Lower leg skin (tissue), 4 donors: Measurements from ENCODE around the gene COQ9. TPM values are rescaled to one million over a fixed set of nuclear protein-coding genes. Genes with fewer than 3 reads are reported as not detected.
A peak's percentile ranks its signal among the peaks of the same experiment; 100 is the strongest.

Experiments used
- DNase-seq, 2 donors: peaks; one replicate each; pipeline ENCODE4 v3.0.0-alpha.2; 2019; ENCODE audit warnings: low spot score in 2 of 2
- H3K4me3 ChIP-seq: fragments of 200-600 bp; sonication (generic); 2 replicates; pipeline ENCODE4 v1.5.1; 2017; ENCODE audit warnings: mild to moderate bottlenecking, low read depth; ENCODE audit not compliant: poor library complexity, severe bottlenecking
- POLR2A ChIP-seq, 2 donors: fragments of 450-650 bp; IDR thresholded peaks; one replicate each; pipeline ENCODE4 v1.6.1; 2016 to 2017; ENCODE audit warnings: antibody characterized with exemption in 2 of 2, mild to moderate bottlenecking in 1 of 2, moderate library complexity in 1 of 2
- WGBS, 2 donors: methylation state at CpG; one replicate each; pipeline ENCODE4 v1.1.5; 2018; 5-methylcytosine and 5-hydroxymethylcytosine counted together
- intact Hi-C: fragments of 100-400 bp; cut with DNase I; formaldehyde crosslinking; loops from one replicate; pipeline ENCODE4 v1.15.0; 2023; ENCODE audit warnings: low total_unique reads
- total RNA-seq, 4 donors: library from RNA; depleted of rRNA; stranded (reverse); fragments of >200 nt; gene quantifications; one replicate each; pipeline ENCODE4 v1.1.0, GENCODE V29; 2016
- TF ChIP-seq, protein P1 (sequence below), 3 donors: fragments of 450-650 bp; IDR thresholded peaks; one replicate each; pipeline ENCODE4 v1.5.1; 2016; ENCODE audit warnings: antibody characterized with exemption in 3 of 3, mild to moderate bottlenecking in 3 of 3, moderate library complexity in 2 of 3

COQ9 gene
- total RNA-seq, 4 donors from 2014 or later, result 38.7 to 55.3 (median 52.2) TPM

DNA sequence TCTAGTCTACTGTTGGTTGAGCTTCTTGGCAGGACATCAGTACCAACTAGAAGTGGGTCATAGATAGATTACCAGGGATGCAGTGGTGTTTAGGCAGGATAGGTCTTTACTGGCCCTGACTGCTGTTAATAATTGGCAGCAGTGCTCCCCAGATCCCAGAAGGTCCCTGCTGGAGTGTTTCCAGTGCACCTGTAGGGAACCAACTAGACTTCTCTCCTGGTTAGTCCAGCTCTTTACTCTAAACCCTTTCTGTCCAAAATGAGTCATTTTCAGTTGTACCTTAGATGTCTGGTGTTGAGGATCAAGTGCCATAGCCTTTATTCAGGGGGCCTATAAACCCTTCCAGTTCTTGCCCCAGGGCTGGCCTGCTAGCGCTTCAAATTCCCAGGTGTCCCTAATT is 23.9 kb downstream of the COQ9 start:
- intact Hi-C loops, result no loop called here
- TF ChIP-seq POLR2A (IDR thresholded peaks at IDR 0.05), result no peak
- TF ChIP-seq, protein P1, sequence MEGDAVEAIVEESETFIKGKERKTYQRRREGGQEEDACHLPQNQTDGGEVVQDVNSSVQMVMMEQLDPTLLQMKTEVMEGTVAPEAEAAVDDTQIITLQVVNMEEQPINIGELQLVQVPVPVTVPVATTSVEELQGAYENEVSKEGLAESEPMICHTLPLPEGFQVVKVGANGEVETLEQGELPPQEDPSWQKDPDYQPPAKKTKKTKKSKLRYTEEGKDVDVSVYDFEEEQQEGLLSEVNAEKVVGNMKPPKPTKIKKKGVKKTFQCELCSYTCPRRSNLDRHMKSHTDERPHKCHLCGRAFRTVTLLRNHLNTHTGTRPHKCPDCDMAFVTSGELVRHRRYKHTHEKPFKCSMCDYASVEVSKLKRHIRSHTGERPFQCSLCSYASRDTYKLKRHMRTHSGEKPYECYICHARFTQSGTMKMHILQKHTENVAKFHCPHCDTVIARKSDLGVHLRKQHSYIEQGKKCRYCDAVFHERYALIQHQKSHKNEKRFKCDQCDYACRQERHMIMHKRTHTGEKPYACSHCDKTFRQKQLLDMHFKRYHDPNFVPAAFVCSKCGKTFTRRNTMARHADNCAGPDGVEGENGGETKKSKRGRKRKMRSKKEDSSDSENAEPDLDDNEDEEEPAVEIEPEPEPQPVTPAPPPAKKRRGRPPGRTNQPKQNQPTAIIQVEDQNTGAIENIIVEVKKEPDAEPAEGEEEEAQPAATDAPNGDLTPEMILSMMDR (IDR thresholded peaks at IDR 0.05), result no peak
- 89 to 96% methylated on average over 1 of the region's 1 CpG for WGBS, 2 donors
- peak in 1 of 2 donors; percentile 29 for DNase-seq
- H3K4me3 ChIP-seq, result no peak overlapping the region

DNA sequence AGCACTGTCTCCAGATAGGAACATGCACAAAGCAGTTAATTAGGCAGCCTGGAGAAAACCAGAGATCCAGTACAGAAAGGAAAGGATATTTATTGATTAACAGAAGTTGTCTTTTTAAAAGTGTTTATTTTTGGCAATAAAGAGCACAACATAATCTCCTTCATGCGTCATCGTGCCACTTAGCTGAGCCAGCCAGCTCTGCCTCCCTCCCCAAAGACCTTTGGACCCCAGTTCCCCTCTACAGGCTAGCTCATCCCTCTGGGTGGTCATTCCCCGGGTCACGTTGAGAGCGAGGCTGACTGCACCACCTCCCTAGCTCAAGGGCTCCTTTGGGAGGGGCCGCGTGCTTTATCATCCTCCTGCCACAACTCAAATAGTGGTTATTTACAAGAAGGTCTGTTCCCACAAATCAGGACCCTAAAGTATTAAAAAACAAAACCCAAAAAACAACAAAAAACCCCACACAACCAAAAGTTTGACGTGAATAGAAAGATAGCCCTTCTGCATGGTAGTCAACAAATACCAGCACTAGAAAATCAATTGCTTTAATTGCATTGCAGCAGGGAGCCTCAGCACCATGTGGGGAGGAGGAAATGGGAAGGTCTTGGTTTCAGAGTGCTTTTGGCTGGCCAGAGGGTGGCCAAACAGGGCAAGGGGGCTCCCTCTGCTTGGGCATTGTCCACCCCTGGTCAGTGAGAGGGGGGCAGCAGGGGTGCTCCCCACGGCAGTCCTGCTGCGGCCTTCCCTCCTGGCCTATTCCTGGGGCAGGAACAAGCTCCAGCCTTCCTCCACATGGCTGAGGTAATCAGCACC is 24.8 kb downstream of the COQ9 start:
- TF ChIP-seq, protein P1 (IDR thresholded peaks at IDR 0.05), result no peak
- TF ChIP-seq POLR2A (IDR thresholded peaks at IDR 0.05), result no peak
- DNase-seq, result peak in 1 of 2 donors; percentile 49
- H3K4me3 ChIP-seq, result no peak overlapping the region
- WGBS, 2 donors, result 57 to 60% methylated on average over 9 to 10 of the region's 10 CpGs
- intact Hi-C loops, result no loop called here

DNA sequence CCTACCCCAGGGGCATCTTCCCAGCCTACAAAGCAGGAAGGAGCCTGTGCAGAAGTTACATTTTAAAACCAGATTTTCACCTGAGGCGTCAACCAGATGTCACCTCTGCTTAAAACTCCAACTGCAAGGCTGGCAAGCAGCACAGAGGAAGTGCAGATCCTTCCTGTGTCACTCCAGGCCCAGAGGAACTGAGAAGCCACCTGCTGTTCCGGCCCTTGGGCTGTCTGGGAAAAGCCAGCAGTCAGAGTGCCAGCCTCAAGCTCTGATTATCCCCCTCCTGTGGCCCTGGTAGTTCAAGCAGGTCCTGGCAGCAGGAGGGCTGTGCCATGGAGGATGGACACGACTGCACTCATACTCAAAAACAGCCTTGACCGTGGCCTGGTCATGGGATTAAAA is 25.4 kb downstream of the COQ9 start:
- H3K4me3 ChIP-seq, result no peak overlapping the region
- TF ChIP-seq POLR2A (IDR thresholded peaks at IDR 0.05), result no peak
- TF ChIP-seq, protein P1 (IDR thresholded peaks at IDR 0.05), result no peak
- intact Hi-C loops, result no loop called here
- 40 to 52% methylated on average over 4 of the region's 4 CpGs for WGBS, 2 donors
- peak in 1 of 2 donors; percentile 81 for DNase-seq

DNA sequence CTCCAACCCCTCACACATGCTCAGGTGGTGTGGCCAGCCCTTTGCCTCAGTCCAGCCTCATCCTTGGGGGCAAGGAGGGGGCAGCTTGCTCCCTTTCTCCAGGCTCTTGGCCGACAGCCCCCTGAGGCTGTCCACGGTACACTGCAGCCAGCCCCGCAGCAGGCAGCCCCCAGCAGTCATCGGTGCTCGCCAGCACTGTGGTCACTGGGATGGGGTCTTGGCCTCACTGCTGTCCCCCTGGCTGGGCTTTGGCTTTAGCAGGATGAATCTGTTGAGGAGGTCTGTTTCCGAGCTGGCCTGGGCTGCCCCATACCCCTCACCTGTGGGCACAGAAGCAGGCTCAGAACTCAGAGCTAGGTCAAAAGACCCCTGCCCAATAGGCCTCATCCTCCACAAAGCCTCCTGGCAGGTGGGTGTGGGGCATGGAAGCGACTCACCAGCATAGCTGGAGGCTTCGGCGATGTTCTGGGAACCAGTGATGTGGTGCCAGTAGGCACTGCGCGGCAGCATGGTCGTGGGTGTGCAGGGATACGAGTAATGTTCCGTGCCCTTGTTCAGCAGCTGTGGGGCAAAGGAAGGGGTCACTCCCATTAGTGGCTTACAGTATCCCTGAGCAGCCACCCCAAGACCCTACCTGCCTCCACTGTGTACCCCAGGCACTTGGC is 26.0 kb downstream of the COQ9 start:
- peak in 1 of 2 donors; percentile 84 for DNase-seq
- intact Hi-C loops, result no loop called here
- WGBS, 2 donors, result 70 to 73% methylated on average over 12 to 14 of the region's 14 CpGs
- TF ChIP-seq, protein P1 (IDR thresholded peaks at IDR 0.05), result no peak
- TF ChIP-seq POLR2A (IDR thresholded peaks at IDR 0.05), result no peak
- H3K4me3 ChIP-seq, result no peak overlapping the region

DNA sequence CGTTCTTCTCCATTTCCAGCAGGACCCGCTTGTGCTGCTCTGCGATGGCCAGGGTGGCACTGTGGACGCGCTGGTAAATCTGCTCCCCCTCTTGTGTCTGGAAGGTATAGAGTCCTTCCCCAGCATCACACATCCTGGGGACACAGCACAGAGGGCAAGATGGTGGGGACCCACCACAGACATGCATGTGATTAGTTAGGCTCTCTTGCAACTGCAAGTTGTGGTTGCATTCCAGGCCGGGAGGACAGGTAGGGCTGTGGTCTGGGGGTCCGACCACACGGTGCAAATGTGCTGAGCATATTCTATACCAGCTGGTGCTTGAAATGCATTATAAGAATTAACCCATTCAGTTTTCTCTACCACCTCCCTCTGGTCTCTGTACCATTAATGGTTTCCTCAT is 26.6 kb downstream of the COQ9 start:
- no peak for TF ChIP-seq POLR2A (IDR thresholded peaks at IDR 0.05)
- TF ChIP-seq, protein P1 (IDR thresholded peaks at IDR 0.05), result no peak
- intact Hi-C loops, result no loop called here
- H3K4me3 ChIP-seq, result no peak overlapping the region
- DNase-seq, result no peak
- WGBS, 2 donors, result 75 to 83% methylated on average over 8 of the region's 8 CpGs
